Measurements from ENCODE around the gene TCF23. TPM values are rescaled to one million over a fixed set of nuclear protein-coding genes. Genes with fewer than 3 reads are reported as not detected.

Gene TCF23
- polyA plus RNA-seq, 1 experiment, result not detected

GRCh38 chr2:27160191-27160590, 11.4 kb downstream of the TCF23 start:
- TF ChIP-seq CTCF (IDR thresholded peaks at IDR 0.05; ENCODE audit: low read depth, low read length), result no peak
- no peak for DNase-seq (ENCODE audit: low read depth, low spot score)
- Histone ChIP-seq H3K9me3 (ENCODE audit: control insufficient read depth, insufficient read depth, low read length) (no peaks in the 10 kb centered on the region), H3K27ac (ENCODE audit: low read depth, low read length) (no peak overlapping the region), H3K4me3 (ENCODE audit: low read depth, low read length) (no peak overlapping the region), H3K27me3 (ENCODE audit: control insufficient read depth, insufficient read depth, low read length) (peaks cover 26% of the 10 kb centered on the region)
- ChIA-PET POLR2A (no interaction called here), CTCF (interaction anchor here (0.6 to 1.7 kb wide), 3 partner anchors 9 to 37 kb away, joined by 3 to 9 read pairs (median 4); no protein-coding TSS in a partner anchor)

DNA sequence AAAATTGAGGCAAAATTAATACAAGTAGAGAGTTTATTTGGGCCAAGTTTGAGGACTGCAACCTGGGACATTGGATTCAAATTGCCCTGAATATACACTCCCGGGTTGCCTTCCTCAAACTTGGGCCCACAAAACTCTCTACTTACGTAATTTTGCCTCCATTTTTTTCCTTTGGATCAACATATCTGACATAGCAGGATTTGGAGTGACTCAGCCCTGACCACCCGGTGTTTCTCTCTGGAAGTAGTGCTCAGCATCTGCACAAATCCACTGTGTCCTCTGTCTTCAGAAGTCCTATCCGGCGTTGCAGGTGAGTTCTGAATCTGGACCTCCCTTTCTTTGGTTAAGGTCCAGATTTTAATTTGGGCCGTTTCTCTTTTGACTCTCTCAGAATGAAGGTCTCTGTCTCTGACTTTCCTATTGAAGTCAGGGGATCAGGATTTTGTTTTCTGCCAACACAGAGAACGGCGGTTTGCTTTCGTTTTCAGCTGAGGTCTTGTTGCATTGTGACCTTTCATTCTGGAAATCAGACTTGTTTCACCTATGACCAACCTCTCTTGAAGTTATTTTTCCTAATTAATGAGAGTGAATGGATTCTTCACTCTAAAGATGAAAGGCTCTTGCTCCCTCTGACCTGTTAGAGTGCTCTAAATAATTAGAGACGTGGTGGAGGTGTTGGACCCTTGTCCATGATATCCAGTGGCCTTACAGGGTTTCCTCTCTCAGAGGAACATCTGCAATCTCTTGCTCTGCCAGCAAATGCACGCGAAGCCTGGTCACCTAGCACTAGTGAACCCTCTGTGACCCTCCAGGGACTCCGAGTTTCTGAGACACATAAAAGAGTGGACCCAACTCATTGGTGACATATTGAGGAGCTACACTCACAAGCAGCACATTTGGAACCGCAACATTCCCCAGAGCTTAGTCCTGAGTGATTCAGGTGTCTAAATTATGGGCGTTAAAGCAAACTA, 13.6 kb downstream of the TCF23 start:
- H3K27me3 ChIP-seq (ENCODE audit: control insufficient read depth, insufficient read depth, low read length), result peaks cover 35% of the 10 kb centered on the region
- no peaks in the 10 kb centered on the region for H3K9me3 ChIP-seq (ENCODE audit: control insufficient read depth, insufficient read depth, low read length)
- peak; percentile 7 for DNase-seq (ENCODE audit: low read depth, low spot score)
- ChIA-PET CTCF (no interaction called here), POLR2A (no interaction called here)
- H3K4me3 ChIP-seq (ENCODE audit: low read depth, low read length), result no peak overlapping the region
- no peak overlapping the region for H3K27ac ChIP-seq (ENCODE audit: low read depth, low read length)
- TF ChIP-seq CTCF (IDR thresholded peaks at IDR 0.05; ENCODE audit: low read depth, low read length), result no peak

DNA sequence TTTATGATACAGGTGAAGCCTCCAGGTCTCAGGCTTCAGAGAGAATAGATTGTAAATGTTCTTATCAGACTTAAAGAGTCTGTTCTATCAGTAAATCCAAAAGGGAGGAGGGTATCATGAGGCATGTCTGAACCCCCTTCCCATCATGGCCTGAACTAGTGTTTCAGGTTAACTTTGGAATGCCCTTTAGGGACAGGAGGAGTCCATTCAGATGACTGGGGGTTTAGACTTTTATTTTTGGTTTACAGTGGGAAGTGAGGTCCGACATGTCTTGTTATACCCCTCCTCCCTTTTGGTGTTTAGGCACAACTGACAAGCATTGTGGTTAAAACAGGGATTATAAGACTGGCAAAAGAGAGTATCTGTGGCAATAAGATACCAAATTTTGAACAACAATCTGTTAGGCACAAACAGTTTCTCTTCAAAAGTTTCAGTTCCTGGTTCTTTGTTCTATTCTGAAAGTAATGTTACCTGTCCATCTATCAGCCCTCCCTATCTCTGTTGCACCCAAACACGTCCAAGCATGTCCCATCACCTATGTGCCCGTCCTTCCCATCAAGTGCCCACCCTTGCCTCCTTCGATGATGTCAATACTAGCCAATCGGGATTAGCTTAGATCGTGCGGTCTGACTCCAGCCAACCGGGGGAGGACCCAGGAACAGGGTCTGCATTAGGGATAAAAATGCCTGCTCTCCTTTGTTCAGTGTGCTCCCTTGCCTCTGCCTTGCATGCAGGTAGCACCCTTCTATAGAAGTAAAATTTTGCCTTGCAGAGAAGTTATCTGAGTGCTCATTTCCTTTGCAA, 16.4 kb downstream of the TCF23 start:
- TF ChIP-seq CTCF (IDR thresholded peaks at IDR 0.05; ENCODE audit: low read depth, low read length), result no peak
- peaks cover 30% of the 10 kb centered on the region for H3K27me3 ChIP-seq (ENCODE audit: control insufficient read depth, insufficient read depth, low read length)
- ChIA-PET POLR2A (interaction anchor here (0.6 kb wide), 1 partner anchor 82 kb away, joined by 3 read pairs; no protein-coding TSS in a partner anchor), CTCF (interaction anchor here (0.6 to 0.9 kb wide), 2 partner anchors 26 to 167 kb away, joined by 4 read pairs; no protein-coding TSS in a partner anchor)
- H3K27ac ChIP-seq (ENCODE audit: low read depth, low read length), result no peak overlapping the region
- DNase-seq (ENCODE audit: low read depth, low spot score), result no peak
- no peaks in the 10 kb centered on the region for H3K9me3 ChIP-seq (ENCODE audit: control insufficient read depth, insufficient read depth, low read length)
- H3K4me3 ChIP-seq (ENCODE audit: low read depth, low read length), result no peak overlapping the region

GRCh38 chr2:27170581-27171337, 22.0 kb downstream of the TCF23 start:
- H3K4me3 ChIP-seq (ENCODE audit: low read depth, low read length), result no peak overlapping the region
- POLR2A ChIA-PET, result interaction anchor here (0.6 kb wide), 1 partner anchor 135 kb away, joined by 4 read pairs; no protein-coding TSS in a partner anchor
- no peak for DNase-seq (ENCODE audit: low read depth, low spot score)
- no peak for TF ChIP-seq CTCF (IDR thresholded peaks at IDR 0.05; ENCODE audit: low read depth, low read length)
- H3K27me3 ChIP-seq (ENCODE audit: control insufficient read depth, insufficient read depth, low read length), result peaks cover 36% of the 10 kb centered on the region
- no peak overlapping the region for H3K27ac ChIP-seq (ENCODE audit: low read depth, low read length)
- H3K9me3 ChIP-seq (ENCODE audit: control insufficient read depth, insufficient read depth, low read length), result no peaks in the 10 kb centered on the region
- CTCF ChIA-PET, result interaction anchor here (0.6 to 3.6 kb wide), 17 partner anchors 8 to 291 kb away, joined by 3 to 26 read pairs (median 7); partner anchors contain the start of gene PREB
